Tibial nerve (tissue), 4 donors: ENCODE data around the gene TM9SF4. TPM values are rescaled to one million over a fixed set of nuclear protein-coding genes. Genes with fewer than 3 reads are reported as not detected.

Experiments
- DNase-seq, 2 donors: peaks; one replicate each; pipeline ENCODE4 v3.0.0-alpha.2; 2019; ENCODE audit warnings: low spot score in 2 of 2
- H3K27ac ChIP-seq, 4 donors: fragments of 200-600 bp; sonication (generic) in 3 of 4; one replicate each; pipeline ENCODE4 v1.5.1; 2017 to 2019; ENCODE audit warnings: mild to moderate bottlenecking in 1 of 4
- H3K27me3 ChIP-seq, 2 donors: fragments of 200-600 bp; sonication (generic) in 1 of 2; one replicate each; pipeline versions ENCODE4 v1.5.1 to v1.6.0; 2017 to 2019
- H3K36me3 ChIP-seq, 3 donors: fragments of 200-600 bp; sonication (generic); one replicate each; pipeline ENCODE4 v1.5.1; 2018 to 2019
- H3K4me1 ChIP-seq, 4 donors: fragments of 200-600 bp; sonication (generic) in 3 of 4; one replicate each; pipeline ENCODE4 v1.5.1; 2017 to 2019
- H3K4me3 ChIP-seq, 4 donors: fragments of 200-600 bp; sonication (generic) in 3 of 4; one replicate each; pipeline ENCODE4 v1.5.1; 2017 to 2019; ENCODE audit warnings: mild to moderate bottlenecking in 1 of 4, moderate library complexity in 1 of 4
- H3K9me3 ChIP-seq, 4 donors: fragments of 200-600 bp; sonication (generic) in 3 of 4; one replicate each; pipeline ENCODE4 v1.5.1; 2017 to 2019
- EP300 ChIP-seq, 2 donors: sonication (generic); formaldehyde crosslinking; IDR thresholded peaks; one replicate each; pipeline ENCODE4 v1.6.1; 2017; ENCODE audit warnings: antibody characterized with exemption in 2 of 2, mild to moderate bottlenecking in 1 of 2
- POLR2A ChIP-seq, 2 donors: fragments of 450-650 bp; IDR thresholded peaks; one replicate each; pipeline ENCODE4 v1.6.1; 2017; ENCODE audit warnings: antibody characterized with exemption in 2 of 2, mild to moderate bottlenecking in 2 of 2, moderate library complexity in 2 of 2
- WGBS, 2 donors: methylation state at CpG; one replicate each; pipeline ENCODE4 v1.1.5; 2018; 5-methylcytosine and 5-hydroxymethylcytosine counted together
- total RNA-seq, 4 donors: library from RNA; depleted of rRNA; stranded (reverse); fragments of >200 nt; gene quantifications; one replicate each; pipeline ENCODE4 v1.1.0, GENCODE V29; 2016
- TF ChIP-seq, protein P1 (sequence below), 5 experiments: fragments of 200-600 bp in 3 of 5; fragments of 450-650 bp in 2 of 5; sonication (generic) in 3 of 5; IDR thresholded peaks; one replicate each; pipeline ENCODE4 v1.5.1; 2016 to 2019; ENCODE audit warnings: antibody characterized with exemption in 5 of 5, mild to moderate bottlenecking in 3 of 5, moderate library complexity in 2 of 5

The TM9SF4 gene
- total RNA-seq, 4 donors from 2014 or later: 23.1 to 40.5 (median 28.8) TPM

DNA sequence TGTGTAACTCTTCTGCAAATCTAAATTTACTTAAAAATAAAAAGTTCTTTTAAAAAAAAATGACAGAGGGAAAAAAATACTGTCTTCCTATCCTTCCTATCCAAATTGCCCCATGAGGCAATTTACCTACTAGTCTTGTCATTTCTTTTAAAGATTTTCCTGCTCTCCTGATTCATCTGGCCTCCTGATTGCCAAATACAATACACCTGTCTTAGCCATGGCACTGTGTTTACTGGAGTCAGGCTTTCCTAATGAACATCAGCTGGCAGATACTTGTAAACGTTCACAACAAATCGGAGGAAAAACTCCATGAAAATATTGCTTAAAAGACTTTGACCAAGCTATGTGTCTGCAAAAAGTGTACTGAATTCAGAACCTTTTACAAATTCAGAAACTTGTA is 21.5 kb downstream of the TM9SF4 start:
- Histone ChIP-seq H3K4me3 (no peak overlapping the region), H3K36me3 (peaks cover 0 to 17% (median 0%) of the 10 kb centered on the region in 3 donors), H3K27me3 (no peaks in the 10 kb centered on the region), H3K27ac (no peak overlapping the region), H3K4me1 (peaks cover 0 to 11% (median 0%) of the 10 kb centered on the region in 4 donors), H3K9me3 (no peaks in the 10 kb centered on the region)
- TF ChIP-seq, protein P1, sequence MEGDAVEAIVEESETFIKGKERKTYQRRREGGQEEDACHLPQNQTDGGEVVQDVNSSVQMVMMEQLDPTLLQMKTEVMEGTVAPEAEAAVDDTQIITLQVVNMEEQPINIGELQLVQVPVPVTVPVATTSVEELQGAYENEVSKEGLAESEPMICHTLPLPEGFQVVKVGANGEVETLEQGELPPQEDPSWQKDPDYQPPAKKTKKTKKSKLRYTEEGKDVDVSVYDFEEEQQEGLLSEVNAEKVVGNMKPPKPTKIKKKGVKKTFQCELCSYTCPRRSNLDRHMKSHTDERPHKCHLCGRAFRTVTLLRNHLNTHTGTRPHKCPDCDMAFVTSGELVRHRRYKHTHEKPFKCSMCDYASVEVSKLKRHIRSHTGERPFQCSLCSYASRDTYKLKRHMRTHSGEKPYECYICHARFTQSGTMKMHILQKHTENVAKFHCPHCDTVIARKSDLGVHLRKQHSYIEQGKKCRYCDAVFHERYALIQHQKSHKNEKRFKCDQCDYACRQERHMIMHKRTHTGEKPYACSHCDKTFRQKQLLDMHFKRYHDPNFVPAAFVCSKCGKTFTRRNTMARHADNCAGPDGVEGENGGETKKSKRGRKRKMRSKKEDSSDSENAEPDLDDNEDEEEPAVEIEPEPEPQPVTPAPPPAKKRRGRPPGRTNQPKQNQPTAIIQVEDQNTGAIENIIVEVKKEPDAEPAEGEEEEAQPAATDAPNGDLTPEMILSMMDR (IDR thresholded peaks at IDR 0.05): no peak
- TF ChIP-seq POLR2A (IDR thresholded peaks at IDR 0.05) (no peak), EP300 (IDR thresholded peaks at IDR 0.05) (no peak)
- DNase-seq: no peak
- 27 to 73% methylated on average over 2 of the region's 2 CpGs for WGBS, 2 donors

DNA sequence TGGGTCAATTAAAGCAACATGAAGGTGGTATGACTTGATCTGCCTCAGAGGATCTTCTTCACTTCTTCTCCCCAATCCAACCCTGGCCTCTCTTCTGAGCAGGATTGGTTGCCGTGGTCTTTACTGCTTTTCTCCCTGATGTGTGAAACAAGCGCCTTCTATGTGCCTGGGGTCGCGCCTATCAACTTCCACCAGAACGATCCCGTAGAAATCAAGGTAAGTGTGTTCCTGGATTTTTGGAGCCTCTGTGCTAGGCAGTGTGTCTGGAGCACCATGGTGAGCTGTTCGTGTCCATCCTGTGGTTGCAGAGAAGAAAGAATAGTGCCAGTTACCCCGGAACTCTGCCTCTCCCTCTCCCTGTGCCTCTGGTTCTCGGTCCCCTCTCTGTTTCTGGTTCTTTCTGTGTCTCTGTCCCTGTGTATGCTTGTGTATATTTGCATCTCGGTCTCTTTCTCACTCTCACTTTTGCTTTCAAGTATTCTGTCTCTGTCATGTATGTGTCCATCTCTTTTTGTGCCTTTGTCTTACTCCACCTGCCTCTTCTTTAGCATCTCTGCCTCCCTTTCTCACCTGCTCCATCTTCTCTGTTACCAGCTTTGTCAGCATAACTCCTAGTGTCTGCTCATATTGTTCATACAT is 23.5 kb downstream of the TM9SF4 start:
- Histone ChIP-seq H3K9me3 (no peaks in the 10 kb centered on the region), H3K27ac (no peak overlapping the region), H3K27me3 (no peaks in the 10 kb centered on the region), H3K36me3 (peaks cover 0 to 37% (median 11%) of the 10 kb centered on the region in 3 donors), H3K4me1 (peaks cover 0 to 11% (median 0%) of the 10 kb centered on the region in 4 donors), H3K4me3 (no peak overlapping the region)
- DNase-seq: no peak
- 93% methylated on average over 10 of the region's 10 CpGs for WGBS, 2 donors
- TF ChIP-seq POLR2A (IDR thresholded peaks at IDR 0.05) (no peak), EP300 (IDR thresholded peaks at IDR 0.05) (no peak)
- TF ChIP-seq, protein P1 (IDR thresholded peaks at IDR 0.05): no peak

DNA sequence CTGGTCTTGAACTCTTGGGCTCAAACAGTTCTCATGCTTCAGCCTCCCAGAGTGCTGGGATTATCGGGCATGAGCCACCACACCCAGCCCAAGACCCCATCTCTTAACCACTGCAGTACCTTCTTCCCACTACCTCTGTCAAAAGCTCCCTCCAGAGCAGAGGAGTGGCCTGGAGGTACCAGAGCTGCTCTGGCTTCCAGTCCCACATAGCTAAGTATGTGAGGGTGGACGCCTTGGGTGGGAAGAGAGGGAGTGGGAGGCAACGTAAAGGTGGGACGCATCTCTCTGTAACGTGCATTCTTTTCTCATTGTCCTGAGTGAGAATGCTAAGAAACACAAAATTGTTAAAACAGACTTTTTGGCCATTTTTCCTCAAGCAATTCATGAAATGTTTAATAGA is 24.5 kb downstream of the TM9SF4 start:
- H3K27me3 ChIP-seq: no peaks in the 10 kb centered on the region
- H3K4me1 ChIP-seq: peaks cover 0 to 11% (median 0%) of the 10 kb centered on the region in 4 donors
- TF ChIP-seq EP300 (IDR thresholded peaks at IDR 0.05) (no peak), POLR2A (IDR thresholded peaks at IDR 0.05) (no peak)
- TF ChIP-seq, protein P1 (IDR thresholded peaks at IDR 0.05): no peak
- H3K36me3 ChIP-seq: peaks cover 0 to 47% (median 13%) of the 10 kb centered on the region in 3 donors
- H3K4me3 ChIP-seq: no peak overlapping the region
- WGBS, 2 donors: 84 to 91% methylated on average over 5 of the region's 5 CpGs
- no peak for DNase-seq
- no peaks in the 10 kb centered on the region for H3K9me3 ChIP-seq
- no peak overlapping the region for H3K27ac ChIP-seq

DNA sequence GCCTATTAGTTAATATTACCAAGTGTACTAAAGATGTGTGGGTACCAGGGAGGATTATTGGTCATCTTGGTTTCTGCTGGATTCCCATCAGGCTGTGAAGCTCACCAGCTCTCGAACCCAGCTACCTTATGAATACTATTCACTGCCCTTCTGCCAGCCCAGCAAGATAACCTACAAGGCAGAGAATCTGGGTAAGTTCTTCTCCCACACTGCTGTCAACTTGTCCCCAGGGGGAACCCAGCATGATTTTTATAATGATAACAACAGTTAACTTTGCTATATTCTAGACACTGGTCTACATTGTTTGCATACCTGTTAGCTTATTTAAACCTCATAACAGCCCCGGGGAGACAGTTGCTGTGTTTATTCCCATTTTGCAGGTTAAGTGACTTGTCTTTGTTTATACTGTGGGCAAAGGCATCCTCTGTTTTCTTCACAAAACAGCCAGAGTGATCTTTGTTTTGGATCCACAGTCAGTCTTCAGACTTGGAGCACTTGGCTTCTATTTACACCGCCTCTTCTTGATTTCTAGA is 26.5 kb downstream of the TM9SF4 start:
- Histone ChIP-seq H3K4me3 (no peak overlapping the region), H3K27me3 (no peaks in the 10 kb centered on the region), H3K4me1 (peaks cover 0 to 4% (median 0%) of the 10 kb centered on the region in 4 donors), H3K27ac (no peak overlapping the region), H3K36me3 (peaks cover 0 to 65% (median 19%) of the 10 kb centered on the region in 3 donors), H3K9me3 (no peaks in the 10 kb centered on the region)
- no peak for DNase-seq
- no peak for TF ChIP-seq POLR2A (IDR thresholded peaks at IDR 0.05)
- TF ChIP-seq, protein P1 (IDR thresholded peaks at IDR 0.05): no peak
- no peak for TF ChIP-seq EP300 (IDR thresholded peaks at IDR 0.05)
- WGBS, 2 donors: 79 to 83% methylated on average over 3 of the region's 3 CpGs

DNA sequence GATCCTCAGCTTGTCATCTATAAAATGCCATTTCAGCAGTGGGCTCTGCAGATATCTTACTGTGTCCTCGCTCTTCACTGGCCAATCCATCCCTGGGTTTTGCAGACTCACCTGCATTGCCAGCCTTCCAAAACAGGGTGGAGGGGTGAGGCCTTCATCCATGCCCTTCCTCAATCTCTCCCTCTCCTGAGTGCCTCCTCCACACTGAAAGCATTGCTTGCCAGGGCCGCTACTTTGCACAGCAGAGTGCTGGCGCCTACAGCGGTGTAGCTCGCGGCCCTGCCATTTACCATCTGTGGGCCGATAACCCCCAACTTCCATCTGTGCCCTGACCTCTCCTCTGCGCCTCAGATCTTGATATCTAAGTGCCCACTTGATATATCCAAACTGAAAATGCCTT is 29.4 kb downstream of the TM9SF4 start:
- no peak overlapping the region for H3K27ac ChIP-seq
- H3K36me3 ChIP-seq: peaks cover 3 to 86% (median 39%) of the 10 kb centered on the region in 3 donors
- TF ChIP-seq EP300 (IDR thresholded peaks at IDR 0.05) (no peak), POLR2A (IDR thresholded peaks at IDR 0.05) (no peak)
- TF ChIP-seq, protein P1 (IDR thresholded peaks at IDR 0.05): no peak
- H3K27me3 ChIP-seq: no peaks in the 10 kb centered on the region
- peaks cover 0 to 4% (median 0%) of the 10 kb centered on the region in 4 donors for H3K4me1 ChIP-seq
- 90 to 91% methylated on average over 8 of the region's 8 CpGs for WGBS, 2 donors
- no peaks in the 10 kb centered on the region for H3K9me3 ChIP-seq
- H3K4me3 ChIP-seq: no peak overlapping the region
- no peak for DNase-seq
